Measurements from ENCODE around the gene BRIP1.

The BRIP1 gene

DNA sequence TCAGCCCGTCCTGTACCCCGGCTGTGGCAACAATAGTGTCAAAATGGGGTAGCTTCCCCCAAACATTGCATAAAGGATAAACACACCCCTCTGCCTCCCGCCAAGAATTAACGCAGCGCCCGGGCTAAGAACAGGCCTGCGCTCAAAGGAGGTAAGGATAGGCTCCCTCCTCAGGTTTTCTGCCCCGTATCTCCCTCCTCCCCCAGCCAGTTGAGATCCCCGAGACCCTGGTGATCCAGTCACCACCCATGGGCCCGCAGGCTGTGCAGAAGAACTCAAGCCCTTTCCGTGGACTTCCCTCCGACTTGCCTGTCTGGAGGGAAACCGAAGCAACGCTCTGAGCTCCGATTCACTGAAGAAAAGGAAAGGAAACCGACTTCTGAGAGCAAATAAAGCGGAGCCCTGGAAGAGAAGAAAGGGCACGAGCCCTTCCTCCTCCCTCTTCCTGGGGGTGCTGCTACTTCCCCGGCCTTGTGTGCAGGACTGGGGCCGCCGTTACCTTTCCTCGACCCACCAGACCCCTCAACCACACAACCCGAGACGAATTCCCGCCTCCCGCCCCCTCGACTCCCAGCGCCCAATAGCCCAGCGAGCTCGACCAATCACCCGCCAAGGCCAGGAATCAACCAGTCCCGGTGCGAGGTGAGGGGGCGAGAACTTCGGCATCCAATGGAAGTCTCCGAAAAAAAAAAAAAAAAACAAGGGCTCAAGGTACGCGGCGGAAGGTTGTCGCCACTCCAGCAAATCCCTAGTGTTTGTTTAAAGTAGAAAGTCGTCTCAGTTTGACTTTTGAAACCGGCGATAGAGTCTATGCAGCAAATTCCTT, at the start of gene BRIP1:
Gene BRIP1 (minus strand): TSS at position 554 of the 826 bp plus-strand sequence. CDS start 1,989 bp downstream, outside the sequence.
- no peak for TF ChIP-seq CTCF (conservative IDR thresholded peaks at IDR 0.05; ENCODE audit: control insufficient read depth, insufficient read depth, low read depth, low read length)
- peak within 1 kb of the TSS; percentile 83 for H3K4me3 ChIP-seq (ENCODE audit: control insufficient read depth, low read depth, low read length)

DNA sequence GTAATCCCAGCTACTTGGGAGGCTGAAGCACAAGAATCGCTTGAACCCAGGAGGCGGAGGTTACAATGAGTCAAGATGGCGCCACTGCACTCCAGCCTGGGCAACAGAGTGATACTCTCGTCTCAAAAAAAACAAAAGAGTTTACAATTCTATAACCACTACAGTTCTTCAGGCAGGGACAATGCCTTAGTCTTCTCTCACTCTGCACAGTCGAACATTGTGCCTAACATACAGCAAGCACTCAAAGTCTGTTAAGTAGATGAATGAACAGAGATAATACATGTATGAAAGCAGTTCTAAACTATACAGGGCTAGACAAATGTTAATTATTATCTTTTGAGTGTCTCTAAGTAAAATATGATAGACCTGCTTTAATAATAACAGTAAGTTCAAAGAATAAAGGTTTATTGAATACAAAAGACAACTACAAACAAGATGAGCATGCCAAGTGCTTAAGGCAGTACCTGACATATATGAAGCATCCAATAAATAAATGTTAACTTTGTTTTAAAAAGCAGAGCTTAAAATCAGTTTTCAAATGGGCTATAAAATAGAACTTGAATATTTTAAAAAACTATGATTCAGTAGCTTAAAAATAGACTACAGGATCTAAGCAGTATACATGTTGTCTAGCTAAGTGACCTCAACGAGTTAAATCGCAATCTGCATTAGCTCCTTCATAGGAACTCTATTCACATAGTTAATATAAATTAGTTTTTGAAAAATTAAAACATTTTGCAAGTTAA, 45.1 kb upstream of the BRIP1 start:
- no peak for DNase-seq (ENCODE audit: low read depth)
- TF ChIP-seq CTCF (conservative IDR thresholded peaks at IDR 0.05; ENCODE audit: control insufficient read depth, insufficient read depth, low read depth, low read length): no peak
- H3K4me3 ChIP-seq (ENCODE audit: control insufficient read depth, low read depth, low read length): no peak overlapping the region

More for the DNA sequence above, at the start of gene BRIP1:
- DNase-seq (ENCODE audit: low read depth): peak; percentile 91

- H3K4me3 ChIP-seq (ENCODE audit: control insufficient read depth, low read depth, low read length): no peak overlapping the region
- TF ChIP-seq CTCF (conservative IDR thresholded peaks at IDR 0.05; ENCODE audit: control insufficient read depth, insufficient read depth, low read depth, low read length): no peak
- no peak for DNase-seq (ENCODE audit: low read depth)
Observed at GRCh38 chr17:61907361-61907760, 44.0 kb upstream of the BRIP1 start.

DNA sequence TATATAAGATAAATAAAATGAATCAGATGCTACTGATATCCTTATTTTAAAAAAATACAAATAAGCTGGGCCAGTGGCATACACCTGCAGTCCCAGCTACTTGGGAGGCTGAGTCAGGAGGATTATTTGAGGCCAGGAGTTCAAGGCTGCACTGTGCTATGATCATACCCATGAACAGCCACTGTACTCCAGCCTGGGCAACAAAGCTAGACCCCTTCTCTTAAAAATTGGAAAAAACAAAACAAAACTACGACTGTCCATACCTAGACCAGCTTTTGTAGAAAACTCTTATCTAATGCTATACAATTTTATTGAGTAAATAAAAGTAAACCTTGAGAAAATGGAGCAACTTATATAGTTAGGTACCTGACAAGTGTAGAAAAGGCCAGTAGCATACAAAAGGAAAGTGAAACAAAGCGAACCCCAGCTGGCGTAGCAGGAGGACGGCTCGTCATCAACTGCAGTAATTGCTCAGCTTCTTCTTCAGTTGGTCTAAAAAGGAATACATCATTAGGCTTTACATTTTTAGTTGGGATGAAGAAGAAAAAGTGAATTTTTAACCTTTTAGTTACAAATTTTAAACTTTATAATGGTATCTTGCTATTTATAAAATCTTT, 40.9 kb upstream of the BRIP1 start:
- TF ChIP-seq CTCF (conservative IDR thresholded peaks at IDR 0.05; ENCODE audit: control insufficient read depth, insufficient read depth, low read depth, low read length): no peak
- H3K4me3 ChIP-seq (ENCODE audit: control insufficient read depth, low read depth, low read length): no peak overlapping the region
- DNase-seq (ENCODE audit: low read depth): no peak

DNA sequence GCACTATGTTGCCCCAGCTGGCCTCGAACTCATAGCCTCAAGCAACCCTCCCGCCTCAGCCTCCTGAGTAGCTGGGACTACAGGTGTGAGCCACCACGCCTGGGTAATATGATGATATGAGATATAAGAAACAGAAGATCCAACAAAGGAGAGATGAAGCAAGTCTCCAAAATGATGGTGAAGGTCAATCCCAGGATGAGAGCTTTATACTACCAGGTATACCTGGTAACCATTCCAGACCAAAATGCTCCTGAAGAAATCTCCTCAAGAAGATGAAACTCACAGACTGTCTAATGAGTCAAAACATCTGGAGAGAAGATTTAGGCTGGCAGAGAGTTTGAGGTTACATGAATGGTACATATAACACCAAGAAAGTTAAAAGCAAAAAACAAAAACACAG, 39.9 kb upstream of the BRIP1 start:
- no peak for TF ChIP-seq CTCF (conservative IDR thresholded peaks at IDR 0.05; ENCODE audit: control insufficient read depth, insufficient read depth, low read depth, low read length)
- no peak overlapping the region for H3K4me3 ChIP-seq (ENCODE audit: control insufficient read depth, low read depth, low read length)
- DNase-seq (ENCODE audit: low read depth): no peak

GRCh38 chr17:61897548-61898180, 34.3 kb upstream of the BRIP1 start:
- no peak for TF ChIP-seq CTCF (conservative IDR thresholded peaks at IDR 0.05; ENCODE audit: control insufficient read depth, insufficient read depth, low read depth, low read length)
- DNase-seq (ENCODE audit: low read depth): no peak
- H3K4me3 ChIP-seq (ENCODE audit: control insufficient read depth, low read depth, low read length): no peak overlapping the region

Data from fibroblast of mammary gland (primary cell).